ENCODE measurements around the gene DCLK3. TPM values are rescaled to one million over a fixed set of nuclear protein-coding genes. Genes with fewer than 3 reads are reported as not detected.

The DCLK3 gene
- total and polyA plus RNA-seq, 2 of the 8 experiments (the other 6 are each of a cell fraction or from before 2014, with no cell fraction given), result 0.27 to 0.63 TPM

GRCh38 chr3:36678216-36679013 lies 85.9 kb downstream of the DCLK3 start (continued):
- TF ChIP-seq SIN3A (conservative IDR thresholded peaks at IDR 0.05 in 1 of 2, IDR thresholded peaks at IDR 0.05 in 1 of 2; ENCODE audit: low read depth in 1 of 2, low read length in 2 of 2), result no peak
- no peak for TF ChIP-seq RXRA (IDR thresholded peaks at IDR 0.05; ENCODE audit: insufficient read depth, low read depth, low read length)
